Spinal cord (tissue), 10 donors: ENCODE measurements around the gene CNBD2. TPM values are rescaled to one million over a fixed set of nuclear protein-coding genes. Genes with fewer than 3 reads are reported as not detected.
"Not testable (repeated sequence)": the region's sequence is repeated elsewhere in the genome, so short reads cannot be mapped to it uniquely, and the experiment has no call there.

Source experiments
- DNase-seq, 6 donors: peaks; one replicate each; pipeline versions ENCODE4 v3.0.0 to v3.0.0-alpha.2; 2013 to 2015; ENCODE audit warnings: low spot score in 6 of 6, low read depth in 4 of 6
- H3K27ac ChIP-seq: one replicate; pipeline ENCODE4 v1.5.1; 2013; ENCODE audit warnings: low read depth, low read length, control low read depth
- H3K27me3 ChIP-seq: one replicate; pipeline ENCODE4 v1.6.1; 2013; ENCODE audit warnings: low read length; ENCODE audit not compliant: control insufficient read depth, insufficient read depth
- H3K36me3 ChIP-seq: one replicate; pipeline ENCODE4 v1.6.1; 2013; ENCODE audit warnings: low read length; ENCODE audit not compliant: control insufficient read depth, insufficient read depth
- H3K4me1 ChIP-seq: one replicate; pipeline ENCODE4 v1.6.1; 2013; ENCODE audit warnings: low read length; ENCODE audit not compliant: control insufficient read depth, insufficient read depth
- H3K4me3 ChIP-seq: one replicate; pipeline ENCODE4 v1.5.1; 2013; ENCODE audit warnings: low read depth, low read length, control low read depth
- H3K9me3 ChIP-seq: one replicate; pipeline ENCODE4 v1.6.1; 2013; ENCODE audit warnings: low read length; ENCODE audit not compliant: control insufficient read depth, insufficient read depth
- WGBS: methylation state at CpG from one replicate; pipeline ENCODE4 v1.1.5; 2013; ENCODE audit warnings: missing lambda C conversion rate; ENCODE audit not compliant: insufficient coverage; 5-methylcytosine and 5-hydroxymethylcytosine counted together
- polyA plus RNA-seq, 2 donors: library from polyadenylated mRNA; unstranded; fragments of 120-200 nt; gene quantifications; one replicate each; pipeline ENCODE4 v1.2.1, GENCODE V29; 2013; ENCODE audit not compliant: insufficient read length in 2 of 2
- total RNA-seq, 2 donors: library from RNA; depleted of rRNA in 1 of 2; stranded (reverse); fragments of 120-200 nt in 1 of 2; fragments of >200 nt in 1 of 2; gene quantifications; one replicate each; pipeline versions ENCODE4 v1.2.3 to v1.2.4, GENCODE V29; 2013 to 2014
- donor health status: healthy.

The CNBD2 gene
- total and polyA plus RNA-seq, 4 donors = 0.41 to 9.8 (median 2.1) TPM

DNA sequence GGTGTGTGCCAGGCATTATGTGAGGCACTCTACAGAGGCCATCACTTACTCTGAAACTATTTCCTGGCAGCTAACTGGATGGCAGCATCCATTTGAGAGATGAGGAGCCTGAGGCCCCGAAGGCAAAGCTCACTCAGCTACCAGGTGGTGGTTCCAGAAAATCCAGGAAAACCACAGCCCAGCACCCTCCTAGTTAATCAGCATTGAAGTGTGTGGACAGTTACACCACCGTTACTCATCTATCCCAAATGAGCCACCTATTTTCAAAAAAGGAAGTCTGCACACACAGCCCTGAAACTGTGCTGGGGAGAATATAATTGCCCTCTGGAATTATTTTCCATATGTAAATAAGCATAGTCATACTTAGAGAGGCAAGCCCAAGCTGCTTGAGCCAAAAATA is 67.4 kb downstream of the CNBD2 start:
- no peak for DNase-seq

DNA sequence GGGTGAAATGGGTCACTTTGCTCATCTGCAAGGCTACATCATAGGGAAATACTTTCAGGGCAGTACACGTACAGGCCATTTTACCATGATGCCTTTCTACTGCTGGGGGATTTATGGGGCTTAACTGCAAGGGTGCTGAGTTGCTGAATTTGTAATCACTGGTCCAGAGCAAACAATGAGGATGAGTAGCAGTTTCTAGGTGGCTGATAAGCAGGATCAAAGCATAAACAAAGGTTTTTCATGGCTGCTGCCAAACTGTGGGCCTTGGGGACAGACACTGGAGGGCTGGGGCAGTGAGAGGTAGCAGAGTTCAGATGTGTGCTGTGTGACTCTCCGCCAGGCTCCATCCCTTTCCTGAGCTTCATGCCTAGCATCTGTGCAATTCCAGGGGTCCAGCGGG is 68.3 kb downstream of the CNBD2 start:
- Histone ChIP-seq H3K9me3 (no peaks in the 10 kb centered on the region), H3K27ac (no peak overlapping the region), H3K4me1 (no peaks in the 10 kb centered on the region), H3K27me3 (no peaks in the 10 kb centered on the region), H3K4me3 (no peak overlapping the region), H3K36me3 (peaks cover 3% of the 10 kb centered on the region)
- peak in 1 of 6 donors; percentile 4 for DNase-seq
- WGBS = 83% methylated on average over 2 of the region's 3 CpGs

More for the DNA sequence above, 67.4 kb downstream of the CNBD2 start:
- no peaks in the 10 kb centered on the region for H3K27me3 ChIP-seq
- H3K36me3 ChIP-seq = no peaks in the 10 kb centered on the region
- WGBS = no CpG with 5 or more reads among the region's 2 CpGs
- no peak overlapping the region for H3K27ac ChIP-seq
- no peaks in the 10 kb centered on the region for H3K4me1 ChIP-seq
- no peaks in the 10 kb centered on the region for H3K9me3 ChIP-seq
- H3K4me3 ChIP-seq = no peak overlapping the region

DNA sequence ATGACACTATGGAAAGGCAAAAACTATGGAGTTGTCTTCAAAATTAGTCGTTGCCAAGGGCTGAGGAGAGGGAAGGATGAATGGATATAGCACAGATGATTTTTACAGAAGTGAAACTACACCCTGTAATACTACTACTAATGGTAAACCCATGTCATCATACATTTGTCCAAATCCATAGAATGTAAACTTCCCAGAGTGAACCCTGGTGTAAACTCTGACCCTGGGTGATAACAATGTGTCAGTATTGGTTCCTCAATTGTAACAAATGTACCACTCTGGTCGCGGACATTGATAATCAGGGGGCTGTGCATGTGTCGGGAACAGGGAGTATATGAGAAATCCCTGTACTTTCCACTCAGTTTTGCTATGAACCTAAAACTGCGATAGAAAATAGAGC is 72.2 kb downstream of the CNBD2 start:
- Histone ChIP-seq H3K36me3 (peaks cover 5% of the 10 kb centered on the region), H3K9me3 (no peaks in the 10 kb centered on the region), H3K27ac (no peak overlapping the region), H3K27me3 (no peaks in the 10 kb centered on the region), H3K4me1 (no peaks in the 10 kb centered on the region), H3K4me3 (no peak overlapping the region)
- no peak for DNase-seq
- WGBS = no CpG with 5 or more reads among the region's 5 CpGs

DNA sequence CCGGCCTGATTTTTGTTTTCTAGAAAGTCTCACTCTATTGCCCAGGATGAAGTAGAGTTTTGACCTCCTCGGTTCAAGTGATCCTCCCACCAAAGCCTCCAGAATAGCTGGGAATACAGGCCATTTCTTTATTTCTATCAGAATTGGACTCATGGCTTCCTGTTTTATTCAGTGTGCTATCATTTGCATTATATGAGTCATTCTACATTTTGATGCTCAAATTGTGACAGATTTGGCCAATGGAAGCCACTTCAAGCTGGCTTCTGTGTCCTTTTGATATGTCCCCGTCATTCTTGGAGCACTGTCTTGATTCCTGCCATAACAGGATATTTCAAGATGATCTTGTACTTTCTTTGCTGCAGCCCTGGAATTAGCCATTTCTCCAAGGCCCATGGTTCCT is 75.1 kb downstream of the CNBD2 start:
- 100% methylated on average over 1 of the region's 3 CpGs for WGBS
- Histone ChIP-seq H3K4me3 (no peak overlapping the region), H3K36me3 (peaks cover 5% of the 10 kb centered on the region), H3K9me3 (no peaks in the 10 kb centered on the region), H3K4me1 (no peaks in the 10 kb centered on the region), H3K27ac (no peak overlapping the region), H3K27me3 (no peaks in the 10 kb centered on the region)
- no peak for DNase-seq

DNA sequence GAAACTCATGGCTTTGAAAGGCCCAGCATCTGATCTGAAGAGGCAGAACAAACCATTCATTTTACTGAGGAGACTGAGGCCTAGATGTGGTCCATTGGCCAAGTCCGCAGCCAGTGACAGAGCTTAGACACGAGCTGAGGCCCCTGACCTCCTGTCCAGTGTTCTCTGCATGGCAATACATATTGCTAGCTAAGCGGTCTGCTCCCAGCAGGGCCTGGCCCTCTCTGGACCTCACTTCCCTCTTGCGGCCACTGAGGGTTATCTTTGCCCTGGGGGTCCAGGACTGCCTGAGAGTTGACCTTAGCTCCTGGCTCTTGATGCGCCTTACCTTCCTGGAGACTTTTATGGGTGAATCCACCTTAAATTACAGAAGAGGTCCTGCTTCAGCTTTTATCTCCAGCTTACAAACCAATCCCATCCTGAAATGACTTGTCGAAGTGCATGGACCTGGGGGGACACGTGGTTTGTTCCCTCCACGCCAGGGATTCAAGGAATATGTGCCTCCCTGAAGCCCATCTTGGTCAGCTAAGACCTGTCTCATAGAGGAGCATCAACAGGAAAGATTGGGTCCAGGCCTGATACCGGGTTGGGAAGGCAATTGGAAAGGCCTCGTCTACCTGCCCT is 75.6 kb downstream of the CNBD2 start:
- Histone ChIP-seq H3K27ac (no peak overlapping the region), H3K4me3 (no peak overlapping the region), H3K4me1 (no peaks in the 10 kb centered on the region), H3K9me3 (no peaks in the 10 kb centered on the region), H3K27me3 (no peaks in the 10 kb centered on the region), H3K36me3 (peaks cover 5% of the 10 kb centered on the region)
- no peak for DNase-seq
- WGBS = 94% methylated on average over 10 of the region's 10 CpGs

DNA sequence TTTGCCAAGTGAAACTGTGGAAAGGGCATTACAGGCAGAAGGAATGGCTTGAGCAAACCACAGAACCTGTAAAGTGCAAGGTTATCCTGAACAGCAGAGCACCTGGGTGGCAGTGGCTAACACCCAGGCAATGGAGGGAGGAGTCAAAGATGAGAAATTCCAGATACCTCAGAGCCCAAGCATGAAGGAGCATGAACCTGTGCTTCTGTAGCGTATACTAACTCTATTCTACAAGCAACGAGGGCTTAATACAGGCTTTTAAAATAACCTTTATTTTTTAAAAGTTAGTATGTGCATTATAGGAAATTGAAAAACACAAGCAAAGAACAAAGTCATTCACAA is 77.0 kb downstream of the CNBD2 start:
- no peaks in the 10 kb centered on the region for H3K4me1 ChIP-seq
- H3K27me3 ChIP-seq = no peaks in the 10 kb centered on the region
- H3K9me3 ChIP-seq = no peaks in the 10 kb centered on the region
- DNase-seq = no peak
- H3K27ac ChIP-seq = no peak overlapping the region
- H3K4me3 ChIP-seq = no peak overlapping the region
- no CpG with 5 or more reads among the region's 2 CpGs for WGBS
- H3K36me3 ChIP-seq = peaks cover 5% of the 10 kb centered on the region

DNA sequence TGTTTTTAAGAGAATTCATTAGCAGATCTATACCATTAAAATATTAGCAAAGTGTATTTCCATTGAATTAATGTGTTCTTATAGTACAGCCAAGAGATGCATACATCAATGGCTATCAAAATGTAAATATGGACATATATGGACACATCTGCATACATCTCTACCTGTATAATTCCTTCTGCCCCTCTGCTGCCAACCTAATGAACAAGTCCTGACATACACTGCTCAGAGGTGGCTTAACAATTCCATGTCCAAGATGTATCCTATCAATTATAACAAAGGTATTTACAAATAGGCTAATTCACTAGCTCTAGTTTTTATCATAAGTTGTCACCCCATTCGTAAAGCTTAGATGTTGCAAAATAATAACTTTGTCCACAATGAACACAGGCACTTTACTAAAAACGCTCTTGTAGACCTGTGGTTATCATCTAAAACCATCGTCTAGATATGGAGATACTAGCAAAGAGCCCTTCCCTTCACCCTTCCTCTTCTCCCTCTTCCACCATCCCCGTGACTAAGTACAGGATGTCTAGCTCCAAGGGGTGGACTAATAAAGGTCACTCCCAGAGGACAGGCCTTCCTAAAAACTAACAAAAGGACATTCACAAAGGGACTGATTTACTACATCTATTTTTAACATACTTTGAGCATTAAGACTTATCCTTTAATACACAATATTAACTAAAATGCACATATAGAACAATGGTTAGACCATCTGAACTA is 77.8 kb downstream of the CNBD2 start:
- DNase-seq, H3K4me1 ChIP-seq, H3K27me3 ChIP-seq, H3K27ac ChIP-seq, H3K36me3 ChIP-seq, H3K9me3 ChIP-seq, H3K4me3 ChIP-seq: not testable (repeated sequence)
- 100% methylated on average over 1 of the region's 4 CpGs for WGBS

DNA sequence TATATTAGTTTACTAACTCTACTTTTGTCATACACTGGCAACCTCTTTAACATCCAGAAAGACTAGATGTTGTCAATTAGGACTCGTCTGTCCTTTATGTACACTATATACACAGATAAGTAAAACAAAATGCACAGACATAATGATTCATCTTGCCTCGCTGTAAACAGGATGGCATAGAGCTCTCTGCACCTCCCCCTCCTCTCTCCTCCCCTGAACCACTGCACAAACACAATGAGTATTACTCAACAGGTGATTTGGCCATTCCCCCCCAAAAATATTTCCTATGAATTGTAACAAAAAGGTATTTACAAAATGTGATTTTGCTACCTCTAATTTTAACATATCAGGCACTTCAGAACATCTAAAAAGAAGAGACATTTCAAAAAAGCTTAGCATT is 81.0 kb downstream of the CNBD2 start:
- not testable (repeated sequence) for H3K36me3 ChIP-seq, H3K27ac ChIP-seq, H3K4me1 ChIP-seq, H3K9me3 ChIP-seq, H3K27me3 ChIP-seq, DNase-seq
- 20% methylated on average over 1 of the region's 2 CpGs for WGBS
- H3K4me3 ChIP-seq = peak overlapping the region; percentile 3

DNA sequence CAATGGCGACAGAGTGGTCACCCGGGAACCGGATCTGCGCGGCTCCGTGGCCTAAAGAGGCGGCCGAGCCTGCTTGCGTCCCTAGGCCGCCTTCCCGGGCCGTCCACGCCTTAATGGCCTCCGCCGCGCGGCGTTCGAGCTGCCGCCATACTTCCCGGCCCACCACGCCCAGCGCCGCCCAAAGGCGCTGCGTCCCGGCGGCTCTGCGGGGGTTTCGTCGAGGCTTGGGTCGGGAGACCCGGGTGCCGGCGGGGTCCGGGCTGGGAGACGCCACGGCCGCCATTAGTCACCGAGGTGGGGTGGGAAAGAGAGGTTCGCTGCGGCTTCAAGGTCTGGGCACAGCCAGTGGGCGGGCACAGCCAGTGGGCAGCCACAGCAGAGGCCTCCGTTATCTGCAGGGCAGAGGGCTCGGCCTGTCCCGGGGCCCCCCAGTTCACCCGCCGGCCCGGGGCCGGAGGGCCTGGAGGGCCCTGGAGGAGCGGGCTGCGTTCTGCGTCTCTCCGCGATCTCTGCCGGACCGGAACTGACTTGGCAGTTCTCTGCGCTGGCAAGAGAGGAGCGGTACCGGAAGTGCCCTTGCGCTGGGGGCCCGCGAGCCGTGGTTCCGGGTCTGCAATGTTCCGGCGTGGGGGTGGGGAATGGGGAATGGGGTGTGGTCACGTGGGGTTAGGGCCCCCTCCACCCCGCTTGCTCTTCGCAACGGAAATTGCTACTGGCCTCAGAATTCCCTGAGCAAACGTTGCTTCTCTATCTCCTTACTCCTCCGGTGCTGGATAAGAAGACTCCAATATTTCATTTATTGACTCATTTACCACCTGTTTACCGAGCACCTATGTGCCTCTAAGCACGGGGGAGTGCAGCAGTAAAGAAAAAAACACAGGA is 82.3 kb downstream of the CNBD2 start:
- Histone ChIP-seq H3K4me1 (peaks cover 5% of the 10 kb centered on the region), H3K27ac (peak overlapping the region; percentile 94), H3K9me3 (no peaks in the 10 kb centered on the region), H3K4me3 (peak overlapping the region; percentile 80), H3K27me3 (no peaks in the 10 kb centered on the region), H3K36me3 (no peaks in the 10 kb centered on the region)
- under 1% methylated on average over 71 of the region's 75 CpGs for WGBS
- DNase-seq = peak in 5 of 6 donors; percentile 79 to 98 (median 83)
